Measurements from ENCODE around the gene ACOX3. TPM values are rescaled to one million over a fixed set of nuclear protein-coding genes. Genes with fewer than 3 reads are reported as not detected.

Gene ACOX3
- total and polyA plus RNA-seq, 9 of the 15 experiments (the other 6 are each of a cell fraction or from before 2014, with no cell fraction given), result 0.68 to 7.3 (median 3.7) TPM

DNA sequence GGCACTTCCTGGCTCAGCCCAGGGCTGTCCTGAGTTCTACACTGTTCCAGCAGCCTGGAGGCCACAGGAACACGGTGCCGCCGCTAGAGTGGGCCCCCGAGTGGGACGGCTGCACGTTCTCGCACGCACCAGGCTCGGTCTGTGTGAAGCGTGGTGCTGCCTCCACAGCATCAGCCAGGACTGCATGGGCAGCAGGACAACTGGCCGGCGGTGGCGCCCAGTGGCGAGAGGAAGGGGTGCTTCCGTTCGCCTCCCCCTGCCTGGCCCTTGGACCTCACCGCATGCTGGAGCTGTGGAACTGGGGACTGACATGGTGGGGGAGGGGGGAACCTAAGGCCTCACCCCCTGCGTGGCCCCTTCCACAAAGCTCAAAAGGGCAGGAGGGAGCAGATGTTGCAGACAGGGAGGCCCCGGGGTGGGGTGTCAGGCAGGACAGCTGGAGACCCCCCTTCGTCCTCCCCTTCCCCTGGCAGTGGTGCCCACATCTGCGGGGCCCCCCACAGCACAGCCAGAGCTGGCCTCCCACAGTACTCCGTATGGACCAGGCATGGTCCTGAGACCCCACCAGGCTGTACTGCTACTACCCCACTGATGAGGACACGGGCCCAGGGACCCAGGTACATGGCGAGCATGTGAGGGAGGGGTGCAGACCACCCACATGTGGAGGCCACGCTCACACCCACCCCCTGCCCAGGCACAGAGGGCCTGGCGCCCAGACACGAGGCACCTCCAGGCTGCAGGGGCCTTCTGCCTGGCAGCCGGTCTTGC, 58.5 kb downstream of the ACOX3 start:
- no peak overlapping the region; a peak in 1 of 4 replicates for H3K9ac ChIP-seq (ENCODE audit: insufficient read depth in 1 of 2, low read depth in 2 of 2, low read length in 2 of 2)
- peaks cover 0 to 31% of the 10 kb centered on the region in 2 experiments; a peak in 2 of 5 replicates for H3K27me3 ChIP-seq (ENCODE audit: control insufficient read depth in 2 of 2, insufficient read depth in 2 of 2, low read length in 2 of 2)
- H3K9me3 ChIP-seq (replicated peaks; ENCODE audit: control insufficient read depth, insufficient read depth, low read depth, low read length), result no peaks in the 10 kb centered on the region
- no peak overlapping the region for H2AFZ ChIP-seq (ENCODE audit: low read depth, low read length)
- ChIA-PET POLR2A (no interaction called here), CTCF (ENCODE audit: low intra/inter-chr PET ratio) (no interaction called here)
- H3K4me1 ChIP-seq (replicated peaks in 1 of 2; ENCODE audit: control insufficient read depth in 2 of 2, insufficient read depth in 2 of 2, low read length in 2 of 2), result peaks cover 0 to 31% of the 10 kb centered on the region in 2 experiments; a peak in 2 of 5 replicates
- peaks cover 5% of the 10 kb centered on the region for H3K9me1 ChIP-seq (ENCODE audit: control insufficient read depth, insufficient read depth, low read length)
- BruUV-seq (replicated peaks), result no TSS peak
- TF ChIP-seq SRSF3 (IDR thresholded peaks at IDR 0.05; ENCODE audit: insufficient read depth, low read length), result no peak
- no peak for TF ChIP-seq CSDE1 (IDR thresholded peaks at IDR 0.05)
- TF ChIP-seq HNRNPK (IDR thresholded peaks at IDR 0.05; ENCODE audit: low read depth, low read length, poor library complexity, severe bottlenecking), result no peak
- TF ChIP-seq ZNF133 (CRISPR knock-in tag; IDR thresholded peaks at IDR 0.05), result no peak
- H3K4me3 ChIP-seq, result no peak overlapping the region
- no peak for FAIRE-seq
- H3K4me2 ChIP-seq (ENCODE audit: insufficient read depth, low read length), result no peak overlapping the region
- intact Hi-C loops (cut with micrococcal nuclease) (no loop called here), in situ Hi-C loops (cut with MboI) (no loop called here)
- H3K79me2 ChIP-seq (ENCODE audit: control insufficient read depth, insufficient read depth, low read length), result no peaks in the 10 kb centered on the region
- no peak for ATAC-seq
- DNase-seq (ENCODE audit: extremely low read depth in 1 of 4, low spot score in 3 of 4), result no peak
- WGBS (ENCODE audit: insufficient coverage, low coverage, missing lambda C conversion rate), result 42% methylated on average over 24 of the region's 28 CpGs
- peaks cover 4% of the 10 kb centered on the region; the same call in 1 of the 2 replicates for H4K20me1 ChIP-seq (replicated peaks; ENCODE audit: control insufficient read depth, insufficient read depth, low read length)
- H3K36me3 ChIP-seq (ENCODE audit: control insufficient read depth, insufficient read depth, low read length), result no peaks in the 10 kb centered on the region
- no peak overlapping the region for H3K27ac ChIP-seq (ENCODE audit: extremely low read depth, low read depth, low read length)

All from K562 (cell line).